ENCODE results near the gene KIF25. TPM values are rescaled to one million over a fixed set of nuclear protein-coding genes. Genes with fewer than 3 reads are reported as not detected.

KIF25 gene
- total RNA-seq, 1 donor from 2014 or later = not detected

GRCh38 chr6:168015009-168015408, 17.5 kb downstream of the KIF25 start:
- Mint-ChIP-seq H3K27ac (ENCODE audit: unreplicated experiment) (no peak overlapping the region), H3K27me3 (ENCODE audit: unreplicated experiment) (peaks cover 10% of the 10 kb centered on the region), H3K4me1 (ENCODE audit: unreplicated experiment) (peaks cover 8% of the 10 kb centered on the region), H3K4me3 (ENCODE audit: unreplicated experiment) (no peak overlapping the region), H3K9me3 (ENCODE audit: unreplicated experiment) (peaks cover 33% of the 10 kb centered on the region), H3K36me3 (ENCODE audit: unreplicated experiment) (no peaks in the 10 kb centered on the region)
- no peak for TF ChIP-seq CTCF (IDR thresholded peaks at IDR 0.05)
- DNase-seq (ENCODE audit: extremely low spot score, unreplicated experiment) = no peak

DNA sequence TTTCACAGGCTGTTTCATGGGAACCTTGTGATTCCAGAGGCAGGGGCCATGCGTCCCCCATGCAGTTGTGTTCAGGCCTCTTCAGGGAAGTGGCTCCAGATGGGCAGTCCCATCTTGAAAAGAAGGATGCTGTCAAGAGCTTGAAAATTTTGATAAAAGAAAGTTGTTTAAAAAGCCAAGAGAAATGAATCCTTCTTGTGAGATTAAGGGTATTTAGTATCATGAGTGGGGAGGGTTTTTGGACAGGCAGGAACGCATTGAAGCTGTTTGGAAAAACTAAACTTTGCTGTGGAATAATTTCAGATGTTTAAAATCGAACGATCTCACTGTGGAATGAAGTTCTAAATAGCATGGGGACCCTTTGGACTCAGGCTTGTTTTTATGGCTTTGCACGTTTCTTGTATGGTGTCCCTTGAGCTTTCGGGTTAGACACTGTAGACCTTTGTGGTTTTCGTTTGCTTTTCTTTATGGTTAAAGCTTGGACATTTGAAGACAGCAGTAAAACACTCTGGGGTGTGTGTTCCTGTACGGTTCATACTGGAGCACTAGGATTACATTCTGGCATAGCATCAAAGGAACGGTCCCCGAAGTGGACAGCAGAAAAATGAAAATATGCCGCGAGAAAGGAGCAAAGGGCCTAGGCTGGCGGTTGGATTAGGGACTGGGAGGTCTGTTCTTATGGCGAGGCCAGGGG, 18.2 kb downstream of the KIF25 start:
- H3K4me1 Mint-ChIP-seq (ENCODE audit: unreplicated experiment) = peaks cover 8% of the 10 kb centered on the region
- no peak overlapping the region for H3K27ac Mint-ChIP-seq (ENCODE audit: unreplicated experiment)
- peaks cover 28% of the 10 kb centered on the region for H3K9me3 Mint-ChIP-seq (ENCODE audit: unreplicated experiment)
- peaks cover 16% of the 10 kb centered on the region for H3K27me3 Mint-ChIP-seq (ENCODE audit: unreplicated experiment)
- TF ChIP-seq CTCF (IDR thresholded peaks at IDR 0.05) = no peak
- no peaks in the 10 kb centered on the region for H3K36me3 Mint-ChIP-seq (ENCODE audit: unreplicated experiment)
- no peak overlapping the region for H3K4me3 Mint-ChIP-seq (ENCODE audit: unreplicated experiment)
- DNase-seq (ENCODE audit: extremely low spot score, unreplicated experiment) = peak; percentile 76

DNA sequence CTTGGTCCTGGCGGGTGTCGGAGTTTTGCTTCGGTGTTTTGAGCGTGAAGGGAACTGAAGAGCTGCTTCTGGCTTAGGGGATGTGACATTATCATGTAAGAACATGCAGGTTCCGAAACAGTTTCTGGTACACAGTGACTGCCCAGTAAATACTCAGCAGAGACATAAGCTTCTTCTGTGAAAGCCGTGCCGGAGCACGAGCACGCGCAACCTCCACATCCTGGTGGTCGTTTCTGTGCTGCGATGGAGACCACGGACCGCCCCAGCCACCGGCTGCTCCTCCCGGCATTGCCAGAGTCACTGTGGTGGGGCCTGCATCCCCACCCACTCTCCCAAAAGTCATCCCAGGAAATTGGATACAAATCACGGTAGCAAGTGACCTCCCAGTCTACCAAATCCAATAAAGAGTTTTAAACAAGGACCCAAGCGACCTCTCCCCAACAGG, 18.7 kb downstream of the KIF25 start:
- TF ChIP-seq CTCF (IDR thresholded peaks at IDR 0.05) = no peak
- Mint-ChIP-seq H3K4me1 (ENCODE audit: unreplicated experiment) (peaks cover 8% of the 10 kb centered on the region), H3K9me3 (ENCODE audit: unreplicated experiment) (peaks cover 22% of the 10 kb centered on the region), H3K27me3 (ENCODE audit: unreplicated experiment) (peaks cover 22% of the 10 kb centered on the region), H3K4me3 (ENCODE audit: unreplicated experiment) (no peak overlapping the region), H3K27ac (ENCODE audit: unreplicated experiment) (no peak overlapping the region), H3K36me3 (ENCODE audit: unreplicated experiment) (no peaks in the 10 kb centered on the region)
- DNase-seq (ENCODE audit: extremely low spot score, unreplicated experiment) = no peak

DNA sequence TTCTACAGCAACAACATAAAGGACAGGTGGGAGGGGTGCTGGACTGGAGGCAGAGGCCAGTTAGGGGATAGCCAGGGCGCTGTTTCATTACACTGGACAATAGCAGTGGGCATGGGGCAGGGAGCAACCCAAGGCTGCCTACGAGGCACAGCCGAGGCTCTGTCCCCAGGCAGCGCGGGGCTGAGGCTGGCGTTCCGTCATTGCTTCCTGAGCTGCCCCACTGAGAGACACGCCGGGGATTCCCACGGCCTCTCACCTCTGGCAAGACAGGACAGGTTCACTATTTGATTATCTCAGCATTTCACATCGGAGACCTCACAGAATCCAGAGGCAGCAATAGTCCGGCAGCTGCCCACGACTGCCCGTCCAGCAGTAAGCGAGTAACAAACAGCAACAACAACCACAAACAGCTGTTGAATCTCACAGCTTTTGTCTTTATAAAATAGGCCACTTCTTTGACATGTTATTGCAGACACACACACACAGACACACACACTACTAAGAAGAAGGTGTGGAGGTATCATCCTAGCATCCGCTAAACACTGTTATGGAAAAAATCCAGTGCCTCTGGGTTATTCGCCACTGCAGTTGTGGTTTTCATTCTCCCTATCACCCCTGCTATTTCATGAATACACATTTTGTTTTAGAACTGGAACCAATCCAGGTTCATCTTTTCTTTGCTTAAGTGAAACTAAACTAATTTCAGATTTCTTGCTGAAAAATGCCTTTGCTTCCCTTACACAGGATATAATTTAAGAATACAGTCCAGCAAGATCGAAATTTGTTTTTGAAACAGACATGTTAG, 19.5 kb downstream of the KIF25 start:
- Mint-ChIP-seq H3K27ac (ENCODE audit: unreplicated experiment) (no peak overlapping the region), H3K27me3 (ENCODE audit: unreplicated experiment) (peaks cover 28% of the 10 kb centered on the region), H3K36me3 (ENCODE audit: unreplicated experiment) (no peaks in the 10 kb centered on the region), H3K4me3 (ENCODE audit: unreplicated experiment) (no peak overlapping the region), H3K9me3 (ENCODE audit: unreplicated experiment) (peaks cover 15% of the 10 kb centered on the region), H3K4me1 (ENCODE audit: unreplicated experiment) (peaks cover 8% of the 10 kb centered on the region)
- DNase-seq (ENCODE audit: extremely low spot score, unreplicated experiment) = peak; percentile 66
- no peak for TF ChIP-seq CTCF (IDR thresholded peaks at IDR 0.05)

- H3K27ac Mint-ChIP-seq (ENCODE audit: unreplicated experiment) = no peak overlapping the region
- H3K4me1 Mint-ChIP-seq (ENCODE audit: unreplicated experiment) = peaks cover 8% of the 10 kb centered on the region
- H3K27me3 Mint-ChIP-seq (ENCODE audit: unreplicated experiment) = peaks cover 34% of the 10 kb centered on the region
- H3K9me3 Mint-ChIP-seq (ENCODE audit: unreplicated experiment) = peaks cover 13% of the 10 kb centered on the region
- no peak overlapping the region for H3K4me3 Mint-ChIP-seq (ENCODE audit: unreplicated experiment)
- no peak for TF ChIP-seq CTCF (IDR thresholded peaks at IDR 0.05)
- H3K36me3 Mint-ChIP-seq (ENCODE audit: unreplicated experiment) = no peaks in the 10 kb centered on the region
- DNase-seq (ENCODE audit: extremely low spot score, unreplicated experiment) = peak; percentile 30
Observed at GRCh38 chr6:168017629-168018028, 20.2 kb downstream of the KIF25 start.

Data from osteocyte (in vitro differentiated cells).